Activated CD4-positive, alpha-beta memory T cell treated with anti-CD3 and anti-CD28 coated beads, Interleukin-2, amount 10 ng/mL, durations not matched to agents 7 days and 5 days (primary cell): ENCODE measurements around the gene TSPAN5. TPM values are rescaled to one million over a fixed set of nuclear protein-coding genes. Genes with fewer than 3 reads are reported as not detected.

Source experiments
- CTCF ChIA-PET: fragments of 350-600 bp; sonication (Branson Sonifier 250); formaldehyde crosslinking; loops from one replicate; lab custom pipeline; 2021; ENCODE audit warnings: antibody characterized with exemption, inconsistent platforms; lab: Charles Lee
- POLR2A ChIA-PET: fragments of 350-600 bp; sonication (Branson Sonifier 250); formaldehyde crosslinking; loops from one replicate; lab custom pipeline; 2021; ENCODE audit warnings: antibody characterized with exemption; lab: Charles Lee
- DNase-seq: peaks from one replicate; pipeline ENCODE4 v3.0.0-alpha.2; 2020
- H3K27ac Mint-ChIP-seq: one replicate; pipeline ENCODE4 v1.8.0; 2021; ENCODE audit warnings: mild to moderate bottlenecking, mixed read lengths
- H3K27me3 Mint-ChIP-seq: one replicate; pipeline ENCODE4 v1.8.0; 2021; ENCODE audit warnings: mixed read lengths
- H3K36me3 Mint-ChIP-seq: one replicate; pipeline ENCODE4 v1.8.0; 2021; ENCODE audit warnings: low read depth, mixed read lengths
- H3K4me1 Mint-ChIP-seq: one replicate; pipeline ENCODE4 v1.8.0; 2021; ENCODE audit warnings: mixed read lengths
- H3K4me3 Mint-ChIP-seq: one replicate; pipeline ENCODE4 v1.8.0; 2021; ENCODE audit warnings: mild to moderate bottlenecking, mixed read lengths
- H3K9me3 Mint-ChIP-seq: one replicate; pipeline ENCODE4 v1.8.0; 2021; ENCODE audit warnings: mixed read lengths
- total RNA-seq, 2 experiments: library from RNA; stranded (reverse); gene quantifications; one replicate each; pipeline ENCODE4 v1.2.3, GENCODE V29; 2021

The TSPAN5 gene
- total RNA-seq, 2 experiments from 2014 or later: 21.8 to 22.6 TPM

DNA sequence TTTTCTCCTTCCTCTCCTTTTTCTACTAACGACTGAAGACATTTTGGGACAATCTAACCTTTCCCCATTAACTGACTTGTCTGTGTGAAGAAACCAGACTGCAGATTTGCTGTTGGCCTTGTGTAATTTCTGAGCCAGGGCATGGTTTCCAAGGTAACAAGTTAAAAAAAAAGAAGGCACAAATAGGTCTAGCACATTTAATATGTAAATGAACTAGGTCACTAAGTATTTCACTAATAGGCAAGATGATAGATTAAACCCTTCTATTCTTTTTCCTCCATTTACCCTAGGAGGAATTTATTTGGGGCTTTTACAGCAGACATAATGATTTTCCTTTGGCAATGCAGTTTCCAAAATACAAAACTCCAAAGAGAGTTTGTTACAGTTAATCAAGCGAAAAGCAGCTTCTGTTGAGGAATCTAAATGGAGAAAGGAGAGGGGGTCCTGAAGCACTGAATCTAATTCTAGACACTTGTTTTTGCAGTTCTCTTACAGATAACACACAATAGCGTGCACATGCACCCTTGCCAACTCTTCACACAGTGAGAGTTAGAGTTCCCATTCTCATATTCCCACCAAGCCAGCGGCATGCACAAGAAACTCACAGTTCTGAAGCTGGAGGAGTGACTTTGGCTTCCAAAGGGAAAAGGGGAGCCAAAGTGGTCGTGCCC is 72.0 kb downstream of the TSPAN5 start:
- Mint-ChIP-seq H3K4me3 (no peak overlapping the region), H3K27ac (no peak overlapping the region), H3K36me3 (no peaks in the 10 kb centered on the region), H3K4me1 (peaks cover 2% of the 10 kb centered on the region), H3K27me3 (no peaks in the 10 kb centered on the region), H3K9me3 (peaks cover 2% of the 10 kb centered on the region)
- ChIA-PET CTCF (no interaction called here), POLR2A (no interaction called here)
- DNase-seq: no peak

DNA sequence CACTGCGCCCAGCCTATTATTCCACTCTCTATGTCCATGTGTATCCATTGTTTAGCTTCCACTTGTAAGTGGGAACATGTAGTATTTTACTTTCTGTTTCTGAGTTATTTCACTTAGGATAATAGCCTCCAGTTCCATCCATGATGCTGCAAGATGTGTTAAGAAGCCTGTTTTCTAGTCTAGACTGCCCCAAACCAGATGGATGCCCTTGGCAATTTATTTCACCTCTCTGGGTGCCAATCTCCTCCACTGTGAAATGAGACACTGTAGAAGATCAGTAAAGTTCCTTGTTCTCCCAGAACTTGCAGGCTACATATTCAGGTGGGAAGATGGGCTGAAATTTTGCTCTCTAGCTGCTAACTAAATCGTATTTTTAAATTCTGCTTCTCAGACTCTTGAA is 72.8 kb downstream of the TSPAN5 start:
- peaks cover 2% of the 10 kb centered on the region for H3K4me1 Mint-ChIP-seq
- DNase-seq: no peak
- ChIA-PET POLR2A (no interaction called here), CTCF (no interaction called here)
- H3K36me3 Mint-ChIP-seq: no peaks in the 10 kb centered on the region
- H3K27me3 Mint-ChIP-seq: no peaks in the 10 kb centered on the region
- no peak overlapping the region for H3K4me3 Mint-ChIP-seq
- peaks cover 2% of the 10 kb centered on the region for H3K9me3 Mint-ChIP-seq
- H3K27ac Mint-ChIP-seq: no peak overlapping the region

DNA sequence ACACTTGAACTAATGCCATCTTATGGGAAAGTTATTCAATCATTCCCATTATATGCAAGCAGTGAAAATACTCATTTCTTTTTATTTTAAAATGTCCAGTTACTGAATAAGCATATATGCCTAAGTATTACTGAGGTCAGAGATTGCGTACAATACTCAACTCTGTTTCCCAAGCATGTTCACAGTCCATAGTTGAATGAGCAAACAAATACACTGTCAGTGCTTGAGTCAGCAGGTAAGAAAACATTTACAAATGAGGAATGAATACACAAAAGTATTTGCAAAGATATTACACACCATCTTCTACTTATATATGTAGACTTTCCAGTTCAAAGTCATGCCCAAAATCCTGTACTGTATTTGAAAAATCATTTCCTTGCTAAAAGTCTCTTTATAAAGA is 74.1 kb downstream of the TSPAN5 start:
- no peak for DNase-seq
- Mint-ChIP-seq H3K27me3 (no peaks in the 10 kb centered on the region), H3K36me3 (no peaks in the 10 kb centered on the region), H3K4me3 (no peak overlapping the region), H3K4me1 (peaks cover 2% of the 10 kb centered on the region), H3K27ac (no peak overlapping the region), H3K9me3 (no peaks in the 10 kb centered on the region)
- POLR2A ChIA-PET: no interaction called here
- CTCF ChIA-PET: no interaction called here

DNA sequence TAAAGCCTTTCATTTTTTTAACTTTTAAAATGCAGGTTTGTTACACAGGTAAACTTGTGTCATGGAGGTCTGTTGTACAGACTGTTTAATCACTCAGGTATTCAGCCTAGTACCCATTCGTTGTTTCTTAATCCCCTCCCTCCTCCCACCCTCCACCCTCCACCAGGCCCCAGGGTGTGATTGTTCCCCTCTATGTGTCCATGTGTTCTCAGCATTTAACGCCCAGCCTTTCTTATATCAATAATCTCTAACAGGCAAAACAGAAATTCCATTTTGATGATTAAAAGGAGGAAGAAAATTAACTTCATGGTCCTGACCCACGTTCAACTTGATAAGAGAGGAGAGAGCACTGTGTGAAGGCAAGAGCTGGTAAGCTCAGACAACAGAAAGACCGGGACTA is 75.1 kb downstream of the TSPAN5 start:
- H3K9me3 Mint-ChIP-seq: no peaks in the 10 kb centered on the region
- ChIA-PET POLR2A (no interaction called here), CTCF (no interaction called here)
- no peaks in the 10 kb centered on the region for H3K36me3 Mint-ChIP-seq
- H3K27me3 Mint-ChIP-seq: no peaks in the 10 kb centered on the region
- peaks cover 5% of the 10 kb centered on the region for H3K4me1 Mint-ChIP-seq
- H3K4me3 Mint-ChIP-seq: no peak overlapping the region
- no peak overlapping the region for H3K27ac Mint-ChIP-seq
- DNase-seq: no peak

DNA sequence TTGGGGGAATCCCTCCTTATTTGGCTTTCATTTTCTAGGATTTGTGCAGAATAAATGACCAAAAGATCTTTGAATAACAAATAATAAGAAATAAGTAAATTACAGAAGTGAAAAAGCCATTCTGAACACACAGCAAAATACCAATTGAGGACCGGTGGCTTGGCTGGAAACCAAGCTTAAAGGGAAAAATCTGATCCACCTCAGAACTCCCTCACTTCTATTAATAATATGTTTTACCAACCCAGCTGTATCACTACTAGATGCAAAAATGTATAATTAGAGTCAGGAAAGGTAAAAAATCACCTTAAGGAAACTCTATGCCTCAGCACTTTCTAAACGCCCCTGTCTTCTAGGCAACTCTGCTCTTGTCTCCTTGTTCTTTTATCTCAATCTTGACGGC is 77.3 kb downstream of the TSPAN5 start:
- Mint-ChIP-seq H3K36me3 (no peaks in the 10 kb centered on the region), H3K4me1 (peaks cover 8% of the 10 kb centered on the region), H3K27ac (no peak overlapping the region), H3K27me3 (no peaks in the 10 kb centered on the region), H3K4me3 (no peak overlapping the region), H3K9me3 (no peaks in the 10 kb centered on the region)
- CTCF ChIA-PET: no interaction called here
- no peak for DNase-seq
- POLR2A ChIA-PET: no interaction called here

DNA sequence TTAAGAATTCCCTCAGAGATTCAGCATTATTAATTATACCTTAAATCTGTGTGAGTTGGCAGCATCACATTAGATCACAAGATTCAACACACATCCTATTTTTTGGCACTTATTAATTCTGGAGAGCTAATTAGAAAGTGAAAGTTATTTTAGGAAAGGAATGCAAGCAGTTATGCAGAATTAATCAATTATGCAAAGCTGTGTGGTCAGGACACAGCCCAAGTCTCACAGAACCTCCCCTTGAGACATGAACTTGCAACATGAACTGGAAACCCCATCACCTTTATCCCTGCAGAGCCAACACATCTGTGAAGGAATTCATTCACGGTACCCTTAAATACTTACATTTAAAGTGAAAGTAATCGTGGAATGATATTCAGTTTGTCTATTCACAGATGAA is 80.5 kb downstream of the TSPAN5 start:
- Mint-ChIP-seq H3K27me3 (no peaks in the 10 kb centered on the region), H3K4me1 (peaks cover 8% of the 10 kb centered on the region), H3K27ac (no peak overlapping the region), H3K9me3 (no peaks in the 10 kb centered on the region), H3K4me3 (no peak overlapping the region), H3K36me3 (peaks cover 6% of the 10 kb centered on the region)
- ChIA-PET CTCF (no interaction called here), POLR2A (no interaction called here)
- no peak for DNase-seq

DNA sequence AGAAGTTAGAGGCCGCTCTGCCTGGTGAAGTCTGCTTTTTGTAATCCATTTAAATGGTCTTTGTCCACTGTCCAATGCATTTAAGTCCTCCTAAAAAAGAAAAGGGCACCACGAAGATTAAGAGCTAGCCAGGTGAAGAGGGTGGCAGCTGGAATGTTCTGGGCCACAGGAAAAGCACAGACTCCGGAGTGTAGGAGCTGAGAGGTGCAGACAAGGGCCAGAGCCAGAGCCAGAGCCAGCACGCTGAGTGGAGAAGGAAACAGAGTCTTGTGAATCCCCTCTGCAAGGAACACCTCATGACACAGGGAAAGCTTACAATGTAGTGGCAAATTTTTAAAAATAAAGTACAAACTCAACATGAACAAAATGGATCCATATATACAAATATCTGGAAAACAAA is 83.6 kb downstream of the TSPAN5 start:
- peaks cover 6% of the 10 kb centered on the region for H3K36me3 Mint-ChIP-seq
- ChIA-PET CTCF (no interaction called here), POLR2A (no interaction called here)
- H3K4me3 Mint-ChIP-seq: no peak overlapping the region
- H3K9me3 Mint-ChIP-seq: no peaks in the 10 kb centered on the region
- H3K27me3 Mint-ChIP-seq: no peaks in the 10 kb centered on the region
- DNase-seq: no peak
- peaks cover 14% of the 10 kb centered on the region for H3K4me1 Mint-ChIP-seq
- H3K27ac Mint-ChIP-seq: no peak overlapping the region

DNA sequence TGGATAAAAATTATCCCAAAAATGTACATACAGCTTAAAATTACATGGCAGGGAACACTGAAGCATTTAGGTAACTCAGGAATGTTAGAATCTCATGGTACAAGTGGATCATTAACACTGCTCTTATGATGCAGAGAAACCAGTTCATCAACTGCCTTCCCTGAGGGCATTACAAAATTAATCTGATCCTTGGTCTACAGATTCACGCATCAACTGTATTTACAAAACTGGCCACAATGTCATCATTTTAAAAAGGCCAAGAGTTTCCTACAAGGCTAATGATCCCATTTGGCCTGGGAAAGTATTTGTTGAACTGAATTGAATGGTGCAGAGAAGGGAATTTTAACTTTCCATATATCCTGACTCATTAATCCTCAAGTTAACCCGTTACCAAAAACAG is 84.6 kb downstream of the TSPAN5 start:
- Mint-ChIP-seq H3K27ac (no peak overlapping the region), H3K4me3 (no peak overlapping the region), H3K36me3 (peaks cover 8% of the 10 kb centered on the region), H3K4me1 (peaks cover 13% of the 10 kb centered on the region), H3K9me3 (no peaks in the 10 kb centered on the region), H3K27me3 (no peaks in the 10 kb centered on the region)
- DNase-seq: no peak
- CTCF ChIA-PET: no interaction called here
- POLR2A ChIA-PET: no interaction called here

DNA sequence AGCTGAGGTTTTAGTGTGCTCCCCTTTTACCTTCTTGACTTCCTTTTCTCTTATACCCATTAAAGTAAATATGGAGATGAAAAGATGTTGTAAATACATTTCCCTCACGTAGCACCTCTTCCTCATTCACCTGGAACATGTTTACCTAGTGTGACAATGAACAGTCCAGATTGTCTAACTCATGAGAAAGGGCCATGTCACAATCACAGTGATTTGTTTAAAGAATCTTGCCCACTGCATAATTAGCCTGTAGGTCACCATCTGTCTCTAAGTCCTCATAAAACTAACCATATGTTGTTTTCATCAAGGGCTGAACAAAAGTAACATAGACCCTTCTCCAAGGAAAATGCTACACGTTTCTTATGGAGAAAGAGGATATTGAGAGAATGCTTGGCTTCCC is 85.7 kb downstream of the TSPAN5 start:
- peaks cover 8% of the 10 kb centered on the region for H3K36me3 Mint-ChIP-seq
- POLR2A ChIA-PET: no interaction called here
- H3K27ac Mint-ChIP-seq: no peak overlapping the region
- no peak overlapping the region for H3K4me3 Mint-ChIP-seq
- H3K27me3 Mint-ChIP-seq: no peaks in the 10 kb centered on the region
- no peaks in the 10 kb centered on the region for H3K9me3 Mint-ChIP-seq
- H3K4me1 Mint-ChIP-seq: peaks cover 7% of the 10 kb centered on the region
- CTCF ChIA-PET: no interaction called here
- no peak for DNase-seq

DNA sequence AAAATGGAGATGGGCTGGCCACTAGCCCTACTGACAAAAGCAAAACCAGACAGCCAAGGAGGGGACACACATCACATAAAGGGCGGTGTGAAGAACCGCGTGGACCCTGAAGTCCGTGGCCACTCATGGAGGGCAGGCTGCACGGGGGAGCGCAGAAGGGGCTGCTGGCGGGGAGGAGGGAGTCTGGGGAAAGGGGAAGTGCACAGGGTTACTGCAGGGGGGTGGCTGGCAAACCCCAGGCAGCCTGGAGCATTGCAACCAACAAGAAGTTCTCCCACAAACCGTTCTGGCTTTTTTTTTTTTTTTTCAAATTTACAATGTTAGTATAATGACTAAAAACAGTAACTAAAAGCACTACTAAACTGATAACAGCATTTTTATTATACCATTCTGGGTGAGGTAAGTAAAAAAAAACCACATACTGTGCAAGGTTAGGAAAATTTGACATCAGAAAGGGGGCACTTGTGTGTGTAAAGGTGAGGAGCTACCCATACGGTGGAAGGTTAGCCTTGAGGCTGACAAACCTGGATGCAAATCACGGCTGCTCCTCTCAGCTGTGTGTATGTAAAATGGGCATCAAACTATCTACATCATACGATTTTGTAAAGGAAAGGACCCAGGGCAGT is 87.1 kb downstream of the TSPAN5 start:
- CTCF ChIA-PET: no interaction called here
- H3K4me3 Mint-ChIP-seq: no peak overlapping the region
- DNase-seq: no peak
- no peaks in the 10 kb centered on the region for H3K27me3 Mint-ChIP-seq
- no peak overlapping the region for H3K27ac Mint-ChIP-seq
- H3K9me3 Mint-ChIP-seq: no peaks in the 10 kb centered on the region
- POLR2A ChIA-PET: no interaction called here
- H3K4me1 Mint-ChIP-seq: peaks cover 6% of the 10 kb centered on the region
- peaks cover 8% of the 10 kb centered on the region for H3K36me3 Mint-ChIP-seq

DNA sequence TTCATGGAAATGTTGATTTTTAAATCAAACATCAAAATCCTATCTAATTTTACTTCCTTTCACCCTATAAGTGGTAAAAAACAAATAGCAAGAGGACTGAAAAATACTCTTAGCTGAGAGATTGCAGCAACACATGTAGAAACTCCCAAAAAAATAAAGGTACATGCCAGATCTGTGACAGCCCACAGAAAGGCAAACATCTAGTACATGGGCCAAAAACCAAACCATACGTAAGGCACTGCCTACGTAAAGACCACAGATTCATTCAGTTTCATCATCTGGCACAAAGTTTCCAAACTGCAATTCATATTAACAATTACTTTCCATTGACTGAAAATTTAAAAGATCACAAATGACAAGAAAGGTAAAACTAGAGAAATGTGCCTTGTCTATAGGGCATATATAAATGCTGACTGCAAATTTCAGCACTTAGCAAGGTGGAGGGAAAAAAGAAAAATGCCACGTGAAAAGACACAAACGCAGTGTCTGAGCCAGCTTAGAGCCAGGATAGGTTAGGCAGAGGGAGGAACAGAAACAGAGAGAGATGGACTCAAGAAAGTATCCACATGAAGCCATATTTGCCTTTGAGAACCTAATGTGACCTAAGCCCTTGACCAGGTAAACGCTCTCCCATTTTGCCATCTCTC is 88.1 kb downstream of the TSPAN5 start:
- POLR2A ChIA-PET: no interaction called here
- H3K27ac Mint-ChIP-seq: no peak overlapping the region
- H3K4me3 Mint-ChIP-seq: no peak overlapping the region

DNA sequence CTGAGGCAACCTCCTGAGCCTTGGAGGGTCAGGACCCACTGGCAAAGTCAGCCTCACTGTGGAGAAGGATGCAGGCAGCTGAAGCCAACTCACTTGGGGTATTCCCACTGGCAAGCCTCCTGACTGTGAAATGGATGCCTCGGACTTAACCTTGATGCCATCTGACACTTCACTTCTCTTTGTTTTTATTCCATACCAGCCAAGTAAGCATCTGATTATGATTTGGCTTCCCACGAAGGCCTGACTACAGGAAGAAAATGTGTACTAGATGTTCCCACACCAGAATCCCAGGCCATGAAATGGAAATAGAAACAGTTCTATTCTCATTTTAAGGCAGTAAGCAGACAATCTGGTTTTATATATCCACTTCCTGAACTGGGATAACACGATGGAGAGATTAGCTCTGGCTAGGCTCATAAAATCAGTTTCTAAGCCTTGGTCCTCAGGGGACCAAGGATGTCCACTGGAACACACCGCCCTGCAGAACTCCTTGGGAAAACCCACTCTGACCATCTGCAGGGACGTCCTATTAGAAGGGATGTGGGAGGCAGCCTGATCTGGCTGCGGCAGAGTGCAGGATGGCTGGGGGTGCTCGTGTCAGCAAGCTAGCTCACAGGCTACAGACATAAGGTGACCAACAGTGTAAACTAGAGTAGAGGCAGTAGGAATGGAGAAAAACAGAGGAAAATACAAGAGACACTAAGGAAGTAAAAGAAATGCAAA is 89.3 kb downstream of the TSPAN5 start:
- Mint-ChIP-seq H3K4me3 (no peak overlapping the region), H3K27me3 (no peaks in the 10 kb centered on the region), H3K9me3 (no peaks in the 10 kb centered on the region), H3K4me1 (peaks cover 6% of the 10 kb centered on the region), H3K27ac (no peak overlapping the region), H3K36me3 (peaks cover 5% of the 10 kb centered on the region)
- no peak for DNase-seq
- CTCF ChIA-PET: no interaction called here
- POLR2A ChIA-PET: no interaction called here

More for the DNA sequence above, 88.1 kb downstream of the TSPAN5 start:
- Mint-ChIP-seq H3K9me3 (no peaks in the 10 kb centered on the region), H3K36me3 (peaks cover 8% of the 10 kb centered on the region), H3K27me3 (no peaks in the 10 kb centered on the region), H3K4me1 (peaks cover 6% of the 10 kb centered on the region)
- CTCF ChIA-PET: no interaction called here
- DNase-seq: no peak

DNA sequence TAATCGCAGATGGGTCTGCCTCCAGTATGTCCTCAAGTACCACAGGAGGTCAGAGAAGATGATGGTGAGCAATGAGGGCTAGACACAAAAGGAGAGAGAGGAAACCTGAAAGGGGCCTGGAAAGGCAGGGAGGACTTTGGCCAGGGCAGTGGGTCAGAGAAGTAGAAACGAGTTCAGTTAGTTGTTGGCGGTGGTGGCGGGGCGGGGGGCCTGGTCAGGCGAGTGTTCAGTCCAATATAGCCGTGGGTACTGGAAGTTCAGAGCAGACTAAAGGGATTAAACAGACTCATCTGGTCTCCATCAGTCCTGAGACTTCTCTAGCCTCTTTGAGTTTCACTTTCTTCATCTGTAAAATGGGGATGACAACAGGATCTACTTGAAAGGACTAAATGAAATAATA is 90.8 kb downstream of the TSPAN5 start:
- Mint-ChIP-seq H3K36me3 (peaks cover 2% of the 10 kb centered on the region), H3K4me3 (no peak overlapping the region), H3K27ac (no peak overlapping the region), H3K27me3 (no peaks in the 10 kb centered on the region), H3K9me3 (no peaks in the 10 kb centered on the region), H3K4me1 (peaks cover 6% of the 10 kb centered on the region)
- ChIA-PET POLR2A (no interaction called here), CTCF (no interaction called here)
- DNase-seq: no peak
